Measurements from ENCODE around the gene CNPY3. TPM values are rescaled to one million over a fixed set of nuclear protein-coding genes. Genes with fewer than 3 reads are reported as not detected.
"Not testable (repeated sequence)": the region's sequence is repeated elsewhere in the genome, so short reads cannot be mapped to it uniquely, and the experiment has no call there.

The CNPY3 gene
- polyA plus RNA-seq, 1 donor from 2014 or later, result 26.4 TPM

DNA sequence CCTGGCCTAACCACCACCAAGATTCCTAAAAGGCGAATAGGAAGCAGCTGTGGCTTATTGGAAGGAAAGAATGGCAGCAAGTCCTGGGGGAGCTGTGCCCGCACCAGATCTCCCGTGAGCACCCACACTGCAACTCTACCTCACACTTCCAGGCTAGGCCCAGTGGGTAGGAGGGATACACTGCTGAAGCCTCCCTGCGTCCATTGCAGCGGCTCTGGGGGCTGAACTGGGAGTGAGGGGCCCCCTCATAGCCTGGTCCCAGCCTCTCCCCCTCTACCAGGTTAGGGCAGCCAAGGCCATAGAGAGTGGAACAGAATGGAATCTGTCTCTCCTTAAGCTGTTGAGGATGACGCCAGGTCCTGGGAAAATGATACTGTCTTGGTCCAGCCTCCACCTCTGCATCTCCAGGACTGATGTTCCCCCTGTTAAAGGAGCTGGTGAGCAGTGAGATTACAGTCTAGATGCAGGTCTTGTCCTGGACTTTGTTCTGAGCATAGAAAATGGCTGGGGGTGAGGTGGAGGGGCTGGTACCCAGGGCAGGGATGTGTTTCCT, 11.3 kb downstream of the CNPY3 start:
- TF ChIP-seq CTCF (IDR thresholded peaks at IDR 0.05; ENCODE audit: poor library complexity, severe bottlenecking) (no peak), TAF1 (IDR thresholded peaks at IDR 0.05; ENCODE audit: low read depth) (no peak), RAD21 (conservative IDR thresholded peaks at IDR 0.05) (no peak), SMC3 (conservative IDR thresholded peaks at IDR 0.05; ENCODE audit: poor library complexity) (no peak), MXI1 (conservative IDR thresholded peaks at IDR 0.05; ENCODE audit: poor library complexity, severe bottlenecking) (no peak)
- TF ChIP-seq, protein P1, sequence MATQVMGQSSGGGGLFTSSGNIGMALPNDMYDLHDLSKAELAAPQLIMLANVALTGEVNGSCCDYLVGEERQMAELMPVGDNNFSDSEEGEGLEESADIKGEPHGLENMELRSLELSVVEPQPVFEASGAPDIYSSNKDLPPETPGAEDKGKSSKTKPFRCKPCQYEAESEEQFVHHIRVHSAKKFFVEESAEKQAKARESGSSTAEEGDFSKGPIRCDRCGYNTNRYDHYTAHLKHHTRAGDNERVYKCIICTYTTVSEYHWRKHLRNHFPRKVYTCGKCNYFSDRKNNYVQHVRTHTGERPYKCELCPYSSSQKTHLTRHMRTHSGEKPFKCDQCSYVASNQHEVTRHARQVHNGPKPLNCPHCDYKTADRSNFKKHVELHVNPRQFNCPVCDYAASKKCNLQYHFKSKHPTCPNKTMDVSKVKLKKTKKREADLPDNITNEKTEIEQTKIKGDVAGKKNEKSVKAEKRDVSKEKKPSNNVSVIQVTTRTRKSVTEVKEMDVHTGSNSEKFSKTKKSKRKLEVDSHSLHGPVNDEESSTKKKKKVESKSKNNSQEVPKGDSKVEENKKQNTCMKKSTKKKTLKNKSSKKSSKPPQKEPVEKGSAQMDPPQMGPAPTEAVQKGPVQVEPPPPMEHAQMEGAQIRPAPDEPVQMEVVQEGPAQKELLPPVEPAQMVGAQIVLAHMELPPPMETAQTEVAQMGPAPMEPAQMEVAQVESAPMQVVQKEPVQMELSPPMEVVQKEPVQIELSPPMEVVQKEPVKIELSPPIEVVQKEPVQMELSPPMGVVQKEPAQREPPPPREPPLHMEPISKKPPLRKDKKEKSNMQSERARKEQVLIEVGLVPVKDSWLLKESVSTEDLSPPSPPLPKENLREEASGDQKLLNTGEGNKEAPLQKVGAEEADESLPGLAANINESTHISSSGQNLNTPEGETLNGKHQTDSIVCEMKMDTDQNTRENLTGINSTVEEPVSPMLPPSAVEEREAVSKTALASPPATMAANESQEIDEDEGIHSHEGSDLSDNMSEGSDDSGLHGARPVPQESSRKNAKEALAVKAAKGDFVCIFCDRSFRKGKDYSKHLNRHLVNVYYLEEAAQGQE (IDR thresholded peaks at IDR 0.05; ENCODE audit: borderline replicate concordance), result no peak
- Histone ChIP-seq H3K79me2 (replicated peaks; ENCODE audit: insufficient read depth, low read length) (no peaks in the 10 kb centered on the region), H3K36me3 (ENCODE audit: insufficient read depth, low read length) (no peaks in the 10 kb centered on the region)

DNA sequence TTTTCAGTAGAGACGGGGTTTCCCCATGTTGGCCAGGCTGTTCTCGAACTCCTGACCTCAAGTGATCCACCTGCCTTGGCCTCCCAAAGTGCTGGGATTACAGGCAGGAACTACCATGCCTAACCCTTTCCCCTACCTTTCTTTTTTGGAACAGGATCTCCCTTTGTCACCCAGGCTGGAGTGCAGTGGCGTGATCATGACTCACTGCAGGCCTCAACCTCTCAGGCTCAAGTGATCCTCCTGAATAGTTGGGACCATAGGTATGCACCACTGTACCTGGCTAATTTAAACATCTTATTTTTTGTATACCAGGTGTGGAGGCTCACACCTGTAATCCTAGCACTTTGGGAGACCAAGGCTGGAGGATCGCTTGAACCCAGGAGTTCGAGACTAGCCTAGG, 12.1 kb downstream of the CNPY3 start:
- not testable (repeated sequence) for H4K20me1 ChIP-seq (ENCODE audit: insufficient read depth); H3K4me3 ChIP-seq (ENCODE audit: low read length); H3K9me2 ChIP-seq (ENCODE audit: insufficient read depth, low read length); H2AFZ ChIP-seq (ENCODE audit: low read depth, low read length); H3K79me2 ChIP-seq (replicated peaks; ENCODE audit: insufficient read depth, low read length); H3K9me3 ChIP-seq (ENCODE audit: low read length); H3K4me2 ChIP-seq (ENCODE audit: low read length); H3F3A ChIP-seq (ENCODE audit: insufficient read depth, low read length, poor library complexity, severe bottlenecking); H3K27me3 ChIP-seq (ENCODE audit: insufficient read depth, low read depth, low read length); H3K9ac ChIP-seq (ENCODE audit: low read length); H3K36me3 ChIP-seq (ENCODE audit: insufficient read depth, low read length); H3K27ac ChIP-seq (ENCODE audit: low read length)

More for the DNA sequence above, 11.3 kb downstream of the CNPY3 start:
- H2AFZ ChIP-seq (ENCODE audit: low read depth, low read length), result no peak overlapping the region
- H3K9me2 ChIP-seq (ENCODE audit: insufficient read depth, low read length), result no peaks in the 10 kb centered on the region
- H3K27ac ChIP-seq (ENCODE audit: low read length), result no peak overlapping the region
- no peak overlapping the region for H3K4me3 ChIP-seq (ENCODE audit: low read length)
- no peak overlapping the region for H3K9ac ChIP-seq (ENCODE audit: low read length)
- no peaks in the 10 kb centered on the region for H3K9me3 ChIP-seq (ENCODE audit: low read length)
- no peak overlapping the region for H3K4me2 ChIP-seq (ENCODE audit: low read length)
- no peaks in the 10 kb centered on the region for H4K20me1 ChIP-seq (ENCODE audit: insufficient read depth)
- no peaks in the 10 kb centered on the region for H3F3A ChIP-seq (ENCODE audit: insufficient read depth, low read length, poor library complexity, severe bottlenecking)
- no peaks in the 10 kb centered on the region for H3K27me3 ChIP-seq (ENCODE audit: insufficient read depth, low read depth, low read length)

GRCh38 chr6:42942444-42942843, 13.2 kb downstream of the CNPY3 start:
- Histone ChIP-seq H3K4me2 (ENCODE audit: low read length) (no peak overlapping the region), H3K9ac (ENCODE audit: low read length) (no peak overlapping the region), H3K27me3 (ENCODE audit: insufficient read depth, low read depth, low read length) (no peaks in the 10 kb centered on the region), H4K20me1 (ENCODE audit: insufficient read depth) (no peaks in the 10 kb centered on the region), H3K79me2 (replicated peaks; ENCODE audit: insufficient read depth, low read length) (no peaks in the 10 kb centered on the region), H3K27ac (ENCODE audit: low read length) (no peak overlapping the region), H3K4me3 (ENCODE audit: low read length) (no peak overlapping the region), H3K9me2 (ENCODE audit: insufficient read depth, low read length) (no peaks in the 10 kb centered on the region), H3F3A (ENCODE audit: insufficient read depth, low read length, poor library complexity, severe bottlenecking) (no peaks in the 10 kb centered on the region), H3K36me3 (ENCODE audit: insufficient read depth, low read length) (no peaks in the 10 kb centered on the region), H2AFZ (ENCODE audit: low read depth, low read length) (no peak overlapping the region), H3K9me3 (ENCODE audit: low read length) (no peaks in the 10 kb centered on the region)
- TF ChIP-seq EZH2 (IDR thresholded peaks at IDR 0.05; ENCODE audit: borderline replicate concordance, insufficient read depth, low read length, poor library complexity, severe bottlenecking), result no peak
- TF ChIP-seq POLR2AphosphoS5 (IDR thresholded peaks at IDR 0.05), result no peak
- TF ChIP-seq CTCF (IDR thresholded peaks at IDR 0.05; ENCODE audit: poor library complexity, severe bottlenecking), result no peak
- no peak for TF ChIP-seq MXI1 (conservative IDR thresholded peaks at IDR 0.05; ENCODE audit: poor library complexity, severe bottlenecking)
- TF ChIP-seq RAD21 (conservative IDR thresholded peaks at IDR 0.05), result no peak
- TF ChIP-seq TAF1 (IDR thresholded peaks at IDR 0.05; ENCODE audit: low read depth), result no peak
- TF ChIP-seq, protein P1 (IDR thresholded peaks at IDR 0.05; ENCODE audit: borderline replicate concordance), result no peak
- TF ChIP-seq SMC3 (conservative IDR thresholded peaks at IDR 0.05; ENCODE audit: poor library complexity), result no peak
- no peak for TF ChIP-seq EP300 (conservative IDR thresholded peaks at IDR 0.05; ENCODE audit: poor library complexity, severe bottlenecking)
